ENCODE measurements around the gene HDAC9. TPM values are rescaled to one million over a fixed set of nuclear protein-coding genes. Genes with fewer than 3 reads are reported as not detected.

HDAC9 gene
- total RNA-seq, 4 donors from 2014 or later, result 63.0 to 130 (median 107) TPM

DNA sequence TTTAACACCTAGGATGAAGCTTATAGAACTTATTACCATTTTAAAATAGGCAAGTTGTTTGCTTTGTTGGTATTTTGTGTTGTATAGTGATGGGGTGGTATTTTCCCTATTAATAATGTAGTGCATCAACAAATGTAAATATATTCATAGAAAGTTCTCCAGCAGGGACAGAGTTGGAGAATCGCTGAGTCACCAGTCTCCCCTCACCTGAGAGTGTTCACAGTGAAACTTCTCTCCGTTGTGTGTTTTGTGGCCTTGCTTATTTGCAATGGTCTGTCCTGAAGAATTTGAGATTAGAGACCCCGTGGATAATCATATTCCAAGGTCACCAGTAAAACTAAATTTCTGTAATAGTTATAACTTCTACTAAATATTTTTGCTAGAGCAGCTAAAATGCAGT lies 51.0 kb downstream of the HDAC9 start:
- Histone ChIP-seq H3K27me3 (no peaks in the 10 kb centered on the region), H3K4me3 (no peak overlapping the region), H3K4me1 (peaks cover 0 to 8% (median 4%) of the 10 kb centered on the region in 4 donors), H3K36me3 (no peaks in the 10 kb centered on the region), H3K27ac (replicated peaks in 1 of 4) (no peak overlapping the region), H3K9me3 (no peaks in the 10 kb centered on the region)
- no peak for TF ChIP-seq POLR2AphosphoS5 (IDR thresholded peaks at IDR 0.05)
- no peak for TF ChIP-seq EP300 (IDR thresholded peaks at IDR 0.05)
- TF ChIP-seq POLR2A (IDR thresholded peaks at IDR 0.05; ENCODE audit: low read depth), result no peak
- TF ChIP-seq, protein P1, sequence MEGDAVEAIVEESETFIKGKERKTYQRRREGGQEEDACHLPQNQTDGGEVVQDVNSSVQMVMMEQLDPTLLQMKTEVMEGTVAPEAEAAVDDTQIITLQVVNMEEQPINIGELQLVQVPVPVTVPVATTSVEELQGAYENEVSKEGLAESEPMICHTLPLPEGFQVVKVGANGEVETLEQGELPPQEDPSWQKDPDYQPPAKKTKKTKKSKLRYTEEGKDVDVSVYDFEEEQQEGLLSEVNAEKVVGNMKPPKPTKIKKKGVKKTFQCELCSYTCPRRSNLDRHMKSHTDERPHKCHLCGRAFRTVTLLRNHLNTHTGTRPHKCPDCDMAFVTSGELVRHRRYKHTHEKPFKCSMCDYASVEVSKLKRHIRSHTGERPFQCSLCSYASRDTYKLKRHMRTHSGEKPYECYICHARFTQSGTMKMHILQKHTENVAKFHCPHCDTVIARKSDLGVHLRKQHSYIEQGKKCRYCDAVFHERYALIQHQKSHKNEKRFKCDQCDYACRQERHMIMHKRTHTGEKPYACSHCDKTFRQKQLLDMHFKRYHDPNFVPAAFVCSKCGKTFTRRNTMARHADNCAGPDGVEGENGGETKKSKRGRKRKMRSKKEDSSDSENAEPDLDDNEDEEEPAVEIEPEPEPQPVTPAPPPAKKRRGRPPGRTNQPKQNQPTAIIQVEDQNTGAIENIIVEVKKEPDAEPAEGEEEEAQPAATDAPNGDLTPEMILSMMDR (IDR thresholded peaks at IDR 0.05), result no peak
- 91% methylated on average over 3 of the region's 3 CpGs for whole genome bisulfite sequencing
- DNase-seq (ENCODE audit: extremely low spot score), result no peak
- intact Hi-C loops (cut with DNase I), result no loop called here

DNA sequence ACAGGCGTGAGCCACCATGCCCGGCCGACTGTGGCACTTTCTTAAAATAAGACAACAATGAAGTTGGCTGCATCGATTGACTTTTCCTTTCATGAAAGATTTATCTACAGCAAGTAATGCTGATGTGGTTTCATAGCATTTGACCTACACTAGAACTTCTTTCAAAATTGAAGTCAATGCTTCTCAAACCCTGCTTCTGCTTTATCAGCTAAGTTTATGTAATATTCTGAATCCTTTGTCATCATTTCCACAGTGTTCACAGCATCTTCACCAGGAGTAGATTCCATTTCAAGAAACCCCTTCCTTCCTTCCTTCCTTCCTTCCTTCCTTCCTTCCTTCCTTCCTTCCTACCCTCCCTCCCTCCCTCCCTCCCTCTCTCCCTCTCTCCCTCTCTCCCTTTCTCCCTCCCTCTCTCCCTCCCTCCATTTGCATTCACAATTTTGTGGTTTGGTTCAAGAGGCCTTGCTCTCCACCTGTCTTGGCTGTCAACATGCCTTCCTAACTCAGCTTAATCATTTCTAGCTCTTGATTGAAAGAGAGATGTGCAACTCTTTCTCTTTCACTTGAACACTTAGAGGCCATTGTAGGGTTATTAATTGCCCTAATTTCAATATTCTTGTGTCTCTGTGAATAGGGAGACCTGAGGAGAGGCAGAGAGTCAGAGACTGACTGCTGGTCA lies 52.1 kb downstream of the HDAC9 start:
- Histone ChIP-seq H3K36me3 (no peaks in the 10 kb centered on the region), H3K4me3 (no peak overlapping the region), H3K4me1 (peaks cover 0 to 12% (median 3%) of the 10 kb centered on the region in 4 donors), H3K9me3 (no peaks in the 10 kb centered on the region), H3K27ac (replicated peaks in 1 of 4) (no peak overlapping the region), H3K27me3 (no peaks in the 10 kb centered on the region)
- 97% methylated on average over 4 of the region's 4 CpGs for WGBS
- intact Hi-C loops (cut with DNase I), result no loop called here
- DNase-seq (ENCODE audit: extremely low spot score), result no peak
- TF ChIP-seq POLR2A (IDR thresholded peaks at IDR 0.05; ENCODE audit: low read depth) (no peak), POLR2AphosphoS5 (IDR thresholded peaks at IDR 0.05) (no peak), EP300 (IDR thresholded peaks at IDR 0.05) (no peak)
- TF ChIP-seq, protein P1 (IDR thresholded peaks at IDR 0.05), result no peak

DNA sequence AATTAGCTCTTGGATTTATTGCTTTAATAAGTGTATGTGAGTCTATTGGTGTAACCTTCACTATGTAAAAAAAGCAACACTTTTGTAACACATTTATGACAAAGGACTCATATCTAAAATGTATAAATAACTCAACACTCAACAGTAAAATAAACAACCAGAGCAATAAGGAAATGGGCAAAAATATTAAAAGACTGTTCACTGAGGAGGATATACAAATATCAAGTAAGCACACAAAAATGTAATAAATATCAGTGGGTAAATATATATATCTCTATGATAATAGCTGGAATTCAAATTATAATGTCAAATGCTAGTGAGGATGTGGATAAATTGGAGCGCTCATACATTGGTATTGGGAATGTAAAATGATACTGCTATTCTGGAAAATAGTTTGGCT lies 53.0 kb downstream of the HDAC9 start:
- no peaks in the 10 kb centered on the region for H3K36me3 ChIP-seq
- TF ChIP-seq POLR2AphosphoS5 (IDR thresholded peaks at IDR 0.05), result no peak
- TF ChIP-seq, protein P1 (IDR thresholded peaks at IDR 0.05), result no peak
- TF ChIP-seq EP300 (IDR thresholded peaks at IDR 0.05), result no peak
- no peak for TF ChIP-seq POLR2A (IDR thresholded peaks at IDR 0.05; ENCODE audit: low read depth)
- 97% methylated on average over 1 of the region's 1 CpG for WGBS
- no peaks in the 10 kb centered on the region for H3K9me3 ChIP-seq
- no peaks in the 10 kb centered on the region for H3K27me3 ChIP-seq
- H3K4me3 ChIP-seq, result no peak overlapping the region
- H3K4me1 ChIP-seq, result peaks cover 0 to 21% (median 11%) of the 10 kb centered on the region in 4 donors
- no peak overlapping the region for H3K27ac ChIP-seq (replicated peaks in 1 of 4)
- DNase-seq (ENCODE audit: extremely low spot score), result no peak
- intact Hi-C loops (cut with DNase I), result no loop called here

DNA sequence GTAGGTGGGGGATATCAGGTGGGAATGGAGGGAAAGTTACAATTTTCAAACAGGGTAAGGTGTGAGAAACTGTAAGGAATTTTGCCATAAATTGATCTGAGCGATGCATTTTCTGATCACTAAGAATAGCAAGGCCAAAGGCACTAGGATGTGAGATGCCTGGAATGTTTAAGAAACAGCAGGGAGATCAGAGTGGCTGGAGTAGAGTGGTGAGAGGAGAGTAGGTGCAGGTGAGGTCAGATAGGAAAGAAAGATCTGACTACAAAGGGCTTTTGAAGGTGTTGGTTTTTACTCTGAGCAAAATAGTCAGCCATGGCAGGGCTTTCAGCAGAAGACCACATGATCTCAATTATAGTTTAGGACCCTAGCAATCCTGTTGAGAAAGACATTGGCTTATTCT lies 55.0 kb downstream of the HDAC9 start:
- Histone ChIP-seq H3K36me3 (no peaks in the 10 kb centered on the region), H3K9me3 (no peaks in the 10 kb centered on the region), H3K27me3 (no peaks in the 10 kb centered on the region), H3K4me3 (no peak overlapping the region), H3K4me1 (peaks cover 0 to 34% (median 13%) of the 10 kb centered on the region in 4 donors), H3K27ac (replicated peaks in 1 of 4) (no peak overlapping the region)
- intact Hi-C loops (cut with DNase I), result no loop called here
- 97% methylated on average over 1 of the region's 1 CpG for WGBS
- DNase-seq (ENCODE audit: extremely low spot score), result no peak
- TF ChIP-seq EP300 (IDR thresholded peaks at IDR 0.05) (no peak), POLR2A (IDR thresholded peaks at IDR 0.05; ENCODE audit: low read depth) (no peak), POLR2AphosphoS5 (IDR thresholded peaks at IDR 0.05) (no peak)
- TF ChIP-seq, protein P1 (IDR thresholded peaks at IDR 0.05), result no peak
